Mesodermal cell (in vitro differentiated cells): Measurements from ENCODE around the gene RAB26.

Experiments used
- H3K27ac ChIP-seq: 2 replicates; pipeline ENCODE4 v1.7.0; 2013; ENCODE audit warnings: mild to moderate bottlenecking, low read depth, low read length, moderate library complexity; ENCODE audit not compliant: severe bottlenecking
- H3K36me3 ChIP-seq: 2 replicates; pipeline ENCODE4 v1.7.1; 2013; ENCODE audit warnings: mild to moderate bottlenecking, low read length, moderate library complexity; ENCODE audit not compliant: control insufficient read depth, insufficient read depth
- H3K4me1 ChIP-seq: one replicate; pipeline ENCODE4 v1.7.1; 2013; ENCODE audit warnings: mild to moderate bottlenecking, low read length; ENCODE audit not compliant: insufficient read depth, control insufficient read depth, poor library complexity, severe bottlenecking
- H3K4me3 ChIP-seq: 2 replicates; pipeline ENCODE4 v1.7.0; 2013; ENCODE audit warnings: low read length, control low read depth, mild to moderate bottlenecking; ENCODE audit not compliant: insufficient read depth, poor library complexity, severe bottlenecking; ENCODE audit errors: extremely low read depth
- H3K9me3 ChIP-seq: 2 replicates; pipeline ENCODE4 v1.7.1; 2013; ENCODE audit warnings: mild to moderate bottlenecking, low read length, moderate library complexity; ENCODE audit not compliant: control insufficient read depth
- WGBS, 2 experiments: methylation state at CpG; one replicate each; pipeline ENCODE4 v1.1.5; 2013; ENCODE audit warnings: missing lambda C conversion rate in 2 of 2; ENCODE audit not compliant: insufficient coverage in 2 of 2; 5-methylcytosine and 5-hydroxymethylcytosine counted together

Gene RAB26

GRCh38 chr16:2155091-2155950 lies 6.9 kb downstream of the RAB26 start, which contains the start of gene TRAF7:
TSS of gene TRAF7 (plus strand) at chr16:2155782. CDS start at chr16:2163921, 8,139 bp downstream.
- peak within 1 kb of the TSS; percentile 90 for H3K4me3 ChIP-seq
- peaks cover 41% of the 10 kb centered on the region for H3K36me3 ChIP-seq
- H3K4me1 ChIP-seq: peaks cover 56% of the 10 kb centered on the region
- no peaks in the 10 kb centered on the region for H3K9me3 ChIP-seq
- WGBS, 2 experiments: 0% methylated on average over 72 to 73 of the region's 94 CpGs
- peak within 1 kb of the TSS; percentile 55 for H3K27ac ChIP-seq

- no peaks in the 10 kb centered on the region for H3K9me3 ChIP-seq
- H3K4me3 ChIP-seq: peak overlapping the region; percentile 90
- H3K27ac ChIP-seq: peak overlapping the region; percentile 55
- peaks cover 40% of the 10 kb centered on the region for H3K36me3 ChIP-seq
- peaks cover 48% of the 10 kb centered on the region for H3K4me1 ChIP-seq
- 9 to 13% methylated on average over 27 to 40 of the region's 47 CpGs for WGBS, 2 experiments
These were observed 7.8 kb downstream of the RAB26 start for GRCh38 chr16:2155977-2156848.

GRCh38 chr16:2156849-2157224 lies 8.4 kb downstream of the RAB26 start:
- no peak overlapping the region for H3K27ac ChIP-seq
- H3K4me1 ChIP-seq: peaks cover 42% of the 10 kb centered on the region
- peaks cover 34% of the 10 kb centered on the region for H3K36me3 ChIP-seq
- H3K4me3 ChIP-seq: peak overlapping the region; percentile 90
- H3K9me3 ChIP-seq: no peaks in the 10 kb centered on the region
- 86 to 90% methylated on average over 4 of the region's 5 CpGs for WGBS, 2 experiments

- H3K9me3 ChIP-seq: no peaks in the 10 kb centered on the region
- H3K27ac ChIP-seq: no peak overlapping the region
- no peak overlapping the region for H3K4me3 ChIP-seq
- H3K36me3 ChIP-seq: peaks cover 27% of the 10 kb centered on the region
- peaks cover 37% of the 10 kb centered on the region for H3K4me1 ChIP-seq
- 94 to 95% methylated on average over 18 to 21 of the region's 27 CpGs for whole genome bisulfite sequencing, 2 experiments
These were observed 9.2 kb downstream of the RAB26 start for GRCh38 chr16:2157480-2158261.

GRCh38 chr16:2158262-2158638 lies 9.8 kb downstream of the RAB26 start:
- peaks cover 31% of the 10 kb centered on the region for H3K4me1 ChIP-seq
- WGBS, 2 experiments: 94 to 97% methylated on average over 14 of the region's 15 CpGs
- no peak overlapping the region for H3K27ac ChIP-seq
- H3K36me3 ChIP-seq: peaks cover 26% of the 10 kb centered on the region
- no peak overlapping the region for H3K4me3 ChIP-seq
- no peaks in the 10 kb centered on the region for H3K9me3 ChIP-seq

GRCh38 chr16:2159175-2159838 lies 10.9 kb downstream of the RAB26 start:
- no peak overlapping the region for H3K4me3 ChIP-seq

GRCh38 chr16:2160915-2161551 lies 12.6 kb downstream of the RAB26 start:
- peaks cover 29% of the 10 kb centered on the region for H3K4me1 ChIP-seq
- H3K36me3 ChIP-seq: peaks cover 19% of the 10 kb centered on the region
- no peaks in the 10 kb centered on the region for H3K9me3 ChIP-seq
- no peak overlapping the region for H3K27ac ChIP-seq
- 75 to 89% methylated on average over 15 to 16 of the region's 20 CpGs for WGBS, 2 experiments
- no peak overlapping the region for H3K4me3 ChIP-seq

More at GRCh38 chr16:2159175-2159838, 10.9 kb downstream of the RAB26 start:
- H3K36me3 ChIP-seq: peaks cover 18% of the 10 kb centered on the region
- H3K27ac ChIP-seq: no peak overlapping the region
- H3K9me3 ChIP-seq: no peaks in the 10 kb centered on the region
- peaks cover 29% of the 10 kb centered on the region for H3K4me1 ChIP-seq
- WGBS, 2 experiments: 84 to 85% methylated on average over 21 to 23 of the region's 24 CpGs

GRCh38 chr16:2161911-2162310 lies 13.5 kb downstream of the RAB26 start:
- Histone ChIP-seq H3K9me3 (no peaks in the 10 kb centered on the region), H3K27ac (no peak overlapping the region), H3K4me1 (peaks cover 26% of the 10 kb centered on the region), H3K4me3 (no peak overlapping the region), H3K36me3 (peaks cover 27% of the 10 kb centered on the region)
- WGBS, 2 experiments: 98 to 100% methylated on average over 9 to 10 of the region's 10 CpGs

- peaks cover 20% of the 10 kb centered on the region for H3K4me1 ChIP-seq
- peaks cover 33% of the 10 kb centered on the region for H3K36me3 ChIP-seq
- no peak overlapping the region for H3K4me3 ChIP-seq
- no peaks in the 10 kb centered on the region for H3K9me3 ChIP-seq
- H3K27ac ChIP-seq: no peak overlapping the region
- WGBS, 2 experiments: 98% methylated on average over 11 to 12 of the region's 13 CpGs
These were observed 14.3 kb downstream of the RAB26 start for GRCh38 chr16:2162676-2163118.
